ENCODE data around the gene FSD2.
A peak's percentile ranks its signal among the peaks of the same experiment; 100 is the strongest.

Gene FSD2

GRCh38 chr15:82810890-82811426 lies 5.1 kb upstream of the FSD2 start:
- H3K27ac ChIP-seq: no peak overlapping the region
- TF ChIP-seq CTCF (conservative IDR thresholded peaks at IDR 0.05): no peak
- no peak for TF ChIP-seq ZFX (IDR thresholded peaks at IDR 0.05)

GRCh38 chr15:82810061-82810889 lies 4.4 kb upstream of the FSD2 start:
- H3K27ac ChIP-seq: peak overlapping the region; percentile 86
- TF ChIP-seq CTCF (conservative IDR thresholded peaks at IDR 0.05): peak; percentile 40
- peak; percentile 97 for TF ChIP-seq ZFX (IDR thresholded peaks at IDR 0.05)

GRCh38 chr15:82809308-82810060 lies 3.6 kb upstream of the FSD2 start, which contains the start of gene WHAMM:
Gene WHAMM (plus strand): TSS chr15:82809628. CDS start chr15:82809727, 99 bp downstream.
- TF ChIP-seq ZFX (IDR thresholded peaks at IDR 0.05) (peak; percentile 98), CTCF (conservative IDR thresholded peaks at IDR 0.05) (peak; percentile 55)
- H3K27ac ChIP-seq: peak within 1 kb of the TSS; percentile 86

- TF ChIP-seq ZFX (IDR thresholded peaks at IDR 0.05) (no peak), CTCF (conservative IDR thresholded peaks at IDR 0.05) (no peak)
- H3K27ac ChIP-seq: peak overlapping the region; percentile 86
Observed at GRCh38 chr15:82808634-82809041, 2.8 kb upstream of the FSD2 start.

- peak overlapping the region; percentile 86 for H3K27ac ChIP-seq
- TF ChIP-seq ZFX (IDR thresholded peaks at IDR 0.05) (no peak), CTCF (conservative IDR thresholded peaks at IDR 0.05) (no peak)
Observed at GRCh38 chr15:82807920-82808633, 2.2 kb upstream of the FSD2 start.

GRCh38 chr15:82804575-82804949 lies 1.3 kb downstream of the FSD2 start:
- no peak overlapping the region for H3K27ac ChIP-seq
- TF ChIP-seq ZFX (IDR thresholded peaks at IDR 0.05): no peak
- TF ChIP-seq CTCF (conservative IDR thresholded peaks at IDR 0.05): no peak

Measured in C4-2B (cell line).